Astrocyte (in vitro differentiated cells and primary cell): ENCODE data around the gene TMED10. TPM values are rescaled to one million over a fixed set of nuclear protein-coding genes. Genes with fewer than 3 reads are reported as not detected.

Experiments
- DNase-seq: peaks from one replicate; pipeline ENCODE4 v3.0.0-alpha.2; 2010; ENCODE audit warnings: low read depth
- FAIRE-seq: peaks from 2 replicates; lab custom pipeline; 2011; peaks lifted over from hg19 to GRCh38; lab: Jason Lieb, UNC
- H2AFZ ChIP-seq: 2 replicates; pipeline ENCODE4 v1.6.0; 2012; ENCODE audit warnings: low read depth, low read length, inconsistent platforms
- H3K27ac ChIP-seq: 2 replicates; pipeline ENCODE4 v1.5.1; 2011; ENCODE audit warnings: low read depth, low read length, inconsistent platforms
- H3K27me3 ChIP-seq: 2 replicates; pipeline ENCODE4 v1.6.0; 2011; ENCODE audit warnings: low read length, inconsistent platforms; ENCODE audit not compliant: insufficient read depth
- H3K36me3 ChIP-seq: 2 replicates; pipeline ENCODE4 v1.5.1; 2011; ENCODE audit warnings: low read length, inconsistent platforms; ENCODE audit not compliant: insufficient read depth
- H3K4me1 ChIP-seq: 2 replicates; pipeline ENCODE4 v1.5.1; 2011; ENCODE audit warnings: low read length, inconsistent platforms; ENCODE audit not compliant: insufficient read depth
- H3K4me2 ChIP-seq: 2 replicates; pipeline ENCODE4 v1.6.0; 2012; ENCODE audit warnings: low read length, inconsistent platforms
- H3K4me3 ChIP-seq: 2 replicates; pipeline ENCODE4 v1.5.1; 2011; ENCODE audit warnings: low read depth, mild to moderate bottlenecking, low read length, inconsistent platforms; ENCODE audit not compliant: insufficient read depth
- H3K79me2 ChIP-seq: 2 replicates; pipeline ENCODE4 v1.6.0; 2012; ENCODE audit warnings: mild to moderate bottlenecking, low read length, inconsistent platforms; ENCODE audit not compliant: insufficient read depth
- H3K9ac ChIP-seq: 2 replicates; pipeline ENCODE4 v1.6.0; 2012; ENCODE audit warnings: mild to moderate bottlenecking, low read length, inconsistent platforms
- H3K9me3 ChIP-seq: 2 replicates; pipeline ENCODE4 v1.5.1; 2012; ENCODE audit warnings: low read depth, mild to moderate bottlenecking, low read length, inconsistent platforms; ENCODE audit not compliant: insufficient read depth
- H4K20me1 ChIP-seq: 2 replicates; pipeline ENCODE4 v1.6.0; 2012; ENCODE audit warnings: low read length, inconsistent platforms; ENCODE audit not compliant: insufficient read depth
- H3K27ac Mint-ChIP-seq: one replicate; pipeline ENCODE4 v1.8.0; 2021; ENCODE audit warnings: mild to moderate bottlenecking, mixed read lengths; ENCODE audit not compliant: unreplicated experiment
- H3K27me3 Mint-ChIP-seq: one replicate; pipeline ENCODE4 v1.8.0; 2021; ENCODE audit warnings: low read depth, mixed read lengths; ENCODE audit not compliant: unreplicated experiment
- H3K36me3 Mint-ChIP-seq: one replicate; pipeline ENCODE4 v1.8.0; 2021; ENCODE audit warnings: low read depth, mixed read lengths; ENCODE audit not compliant: unreplicated experiment
- H3K4me1 Mint-ChIP-seq: one replicate; pipeline ENCODE4 v1.8.0; 2021; ENCODE audit warnings: low read depth, mixed read lengths; ENCODE audit not compliant: unreplicated experiment
- H3K4me3 Mint-ChIP-seq: one replicate; pipeline ENCODE4 v1.8.0; 2021; ENCODE audit warnings: mild to moderate bottlenecking, moderate library complexity, mixed read lengths; ENCODE audit not compliant: unreplicated experiment
- H3K9me3 Mint-ChIP-seq: one replicate; pipeline ENCODE4 v1.8.0; 2021; ENCODE audit warnings: mild to moderate bottlenecking, mixed read lengths; ENCODE audit not compliant: unreplicated experiment
- EZH2 ChIP-seq: IDR thresholded peaks from 2 replicates; pipeline ENCODE4 v1.6.1; 2012; ENCODE audit warnings: mild to moderate bottlenecking, low read length, inconsistent platforms; ENCODE audit not compliant: insufficient read depth
- total RNA-seq: library from RNA; stranded (reverse); gene quantifications from 2 replicates; pipeline ENCODE4 v1.2.1, GENCODE V29; 2021
- TF ChIP-seq, protein P1 (sequence below): IDR thresholded peaks from 2 replicates; pipeline ENCODE4 v1.5.1; 2011; ENCODE audit warnings: low read depth, mild to moderate bottlenecking, inconsistent platforms, low read length, moderate library complexity; ENCODE audit not compliant: insufficient read depth

TMED10 gene
- total RNA-seq, 1 donor from 2014 or later: 331 TPM

DNA sequence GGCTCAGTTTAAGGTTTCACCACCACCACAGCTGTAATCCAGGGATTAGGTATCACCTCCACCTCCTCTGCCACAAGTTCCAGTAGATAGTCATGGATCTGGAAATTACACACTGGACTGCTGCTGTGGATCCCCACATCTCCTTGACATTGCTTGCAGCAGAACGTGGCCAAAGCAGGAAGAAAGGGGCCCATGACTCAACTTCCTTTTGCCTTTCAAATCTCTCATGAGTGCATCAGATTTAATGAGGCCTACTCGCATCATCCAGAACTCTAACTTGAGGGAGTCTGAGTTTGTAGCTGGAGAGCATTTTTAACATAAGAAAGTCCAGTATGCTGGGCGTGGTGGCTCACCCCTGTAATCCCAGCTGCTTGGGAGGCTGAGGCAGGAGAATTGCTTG, 29.2 kb upstream of the TMED10 start:
- Mint-ChIP-seq H3K27ac (no peak overlapping the region), H3K4me1 (peaks cover 8% of the 10 kb centered on the region), H3K9me3 (peaks cover 1% of the 10 kb centered on the region), H3K27me3 (no peaks in the 10 kb centered on the region), H3K4me3 (no peak overlapping the region), H3K36me3 (peaks cover 2% of the 10 kb centered on the region)
- no peak overlapping the region for H3K27ac ChIP-seq
- H3K9me3 ChIP-seq: no peaks in the 10 kb centered on the region
- no peaks in the 10 kb centered on the region for H3K79me2 ChIP-seq
- no peak overlapping the region for H3K9ac ChIP-seq
- TF ChIP-seq EZH2: no peak
- TF ChIP-seq, protein P1, sequence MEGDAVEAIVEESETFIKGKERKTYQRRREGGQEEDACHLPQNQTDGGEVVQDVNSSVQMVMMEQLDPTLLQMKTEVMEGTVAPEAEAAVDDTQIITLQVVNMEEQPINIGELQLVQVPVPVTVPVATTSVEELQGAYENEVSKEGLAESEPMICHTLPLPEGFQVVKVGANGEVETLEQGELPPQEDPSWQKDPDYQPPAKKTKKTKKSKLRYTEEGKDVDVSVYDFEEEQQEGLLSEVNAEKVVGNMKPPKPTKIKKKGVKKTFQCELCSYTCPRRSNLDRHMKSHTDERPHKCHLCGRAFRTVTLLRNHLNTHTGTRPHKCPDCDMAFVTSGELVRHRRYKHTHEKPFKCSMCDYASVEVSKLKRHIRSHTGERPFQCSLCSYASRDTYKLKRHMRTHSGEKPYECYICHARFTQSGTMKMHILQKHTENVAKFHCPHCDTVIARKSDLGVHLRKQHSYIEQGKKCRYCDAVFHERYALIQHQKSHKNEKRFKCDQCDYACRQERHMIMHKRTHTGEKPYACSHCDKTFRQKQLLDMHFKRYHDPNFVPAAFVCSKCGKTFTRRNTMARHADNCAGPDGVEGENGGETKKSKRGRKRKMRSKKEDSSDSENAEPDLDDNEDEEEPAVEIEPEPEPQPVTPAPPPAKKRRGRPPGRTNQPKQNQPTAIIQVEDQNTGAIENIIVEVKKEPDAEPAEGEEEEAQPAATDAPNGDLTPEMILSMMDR: no peak
- H3K4me2 ChIP-seq: peak overlapping the region; percentile 26
- no peak overlapping the region for H3K4me3 ChIP-seq
- no peaks in the 10 kb centered on the region for H4K20me1 ChIP-seq
- no peak for FAIRE-seq
- DNase-seq: peak; percentile 47
- no peaks in the 10 kb centered on the region for H3K27me3 ChIP-seq
- no peaks in the 10 kb centered on the region for H3K36me3 ChIP-seq
- peaks cover 5% of the 10 kb centered on the region for H3K4me1 ChIP-seq
- peak overlapping the region; percentile 85 for H2AFZ ChIP-seq

DNA sequence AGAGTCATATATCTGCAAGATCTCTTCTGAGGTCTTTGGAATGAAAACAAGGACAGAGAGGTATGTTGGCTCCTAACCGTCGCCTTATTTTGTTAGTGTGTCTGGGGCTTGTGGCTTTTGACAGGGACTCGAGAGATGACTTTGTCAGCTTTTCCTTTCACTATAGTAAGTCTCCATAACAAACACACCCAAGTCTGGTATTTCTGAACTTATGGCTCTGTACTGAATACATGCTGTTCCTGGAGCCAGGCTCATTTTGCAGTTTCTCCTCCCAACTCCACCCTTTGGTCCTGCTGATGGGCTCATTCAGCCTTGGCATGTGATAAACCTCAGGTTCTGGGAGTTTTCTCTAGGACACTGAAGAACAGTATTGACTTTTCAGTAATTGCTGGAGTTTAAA, 27.7 kb upstream of the TMED10 start:
- Mint-ChIP-seq H3K4me3 (peak overlapping the region; percentile 69), H3K9me3 (peaks cover 1% of the 10 kb centered on the region), H3K36me3 (peaks cover 2% of the 10 kb centered on the region), H3K27ac (peak overlapping the region; percentile 64), H3K4me1 (peaks cover 9% of the 10 kb centered on the region), H3K27me3 (no peaks in the 10 kb centered on the region)
- no peaks in the 10 kb centered on the region for H3K9me3 ChIP-seq
- DNase-seq (no peak), FAIRE-seq (no peak)
- no peak overlapping the region for H3K9ac ChIP-seq
- H3K27ac ChIP-seq: no peak overlapping the region
- H3K27me3 ChIP-seq: no peaks in the 10 kb centered on the region
- H4K20me1 ChIP-seq: no peaks in the 10 kb centered on the region
- no peak overlapping the region for H2AFZ ChIP-seq
- TF ChIP-seq EZH2: no peak
- TF ChIP-seq, protein P1: no peak
- H3K36me3 ChIP-seq: no peaks in the 10 kb centered on the region
- no peaks in the 10 kb centered on the region for H3K79me2 ChIP-seq
- no peak overlapping the region for H3K4me2 ChIP-seq
- no peak overlapping the region for H3K4me3 ChIP-seq
- H3K4me1 ChIP-seq: peaks cover 5% of the 10 kb centered on the region

- Histone ChIP-seq H3K36me3 (no peaks in the 10 kb centered on the region), H4K20me1 (no peaks in the 10 kb centered on the region), H3K4me1 (peaks cover 5% of the 10 kb centered on the region), H2AFZ (no peak overlapping the region), H3K79me2 (no peaks in the 10 kb centered on the region), H3K4me2 (no peak overlapping the region), H3K9me3 (no peaks in the 10 kb centered on the region), H3K9ac (no peak overlapping the region), H3K27ac (no peak overlapping the region), H3K27me3 (no peaks in the 10 kb centered on the region), H3K4me3 (no peak overlapping the region)
- H3K4me1 Mint-ChIP-seq: peaks cover 24% of the 10 kb centered on the region
- peaks cover 3% of the 10 kb centered on the region for H3K9me3 Mint-ChIP-seq
- H3K27ac Mint-ChIP-seq: no peak overlapping the region
- no peaks in the 10 kb centered on the region for H3K27me3 Mint-ChIP-seq
- DNase-seq (no peak), FAIRE-seq (no peak)
- TF ChIP-seq, protein P1: no peak
- no peak for TF ChIP-seq EZH2
- H3K4me3 Mint-ChIP-seq: no peak overlapping the region
- H3K36me3 Mint-ChIP-seq: no peaks in the 10 kb centered on the region
Observed at GRCh38 chr14:75202657-75203056, 26.2 kb upstream of the TMED10 start.
